NCI-H510A (cell line): ENCODE results near the gene CEP41.

ENCODE experiments used
- DNase-seq: peaks from one replicate; lab custom pipeline; 2025; lab: John Stamatoyannopoulos, UW

CEP41 gene

DNA sequence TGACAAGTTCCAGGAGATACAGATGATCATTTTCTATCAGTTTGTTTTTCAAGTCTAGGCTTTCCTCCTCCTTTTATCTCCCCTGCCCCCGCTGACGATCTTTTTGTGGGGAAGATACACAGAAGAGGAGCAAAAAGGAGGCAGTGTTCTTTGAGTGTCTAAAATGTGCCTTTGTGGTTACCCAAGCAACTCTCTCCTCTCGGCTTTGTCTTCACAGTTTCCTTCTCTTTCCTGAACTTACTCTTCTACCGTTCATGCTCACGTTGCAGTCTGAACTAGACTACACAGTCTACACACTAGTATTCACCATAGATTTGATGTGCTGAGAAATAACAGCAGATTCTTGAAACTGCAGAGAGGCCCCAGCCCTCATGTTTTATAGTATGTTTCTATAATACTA lies 23.6 kb downstream of the CEP41 start:
- no peak for DNase-seq

DNA sequence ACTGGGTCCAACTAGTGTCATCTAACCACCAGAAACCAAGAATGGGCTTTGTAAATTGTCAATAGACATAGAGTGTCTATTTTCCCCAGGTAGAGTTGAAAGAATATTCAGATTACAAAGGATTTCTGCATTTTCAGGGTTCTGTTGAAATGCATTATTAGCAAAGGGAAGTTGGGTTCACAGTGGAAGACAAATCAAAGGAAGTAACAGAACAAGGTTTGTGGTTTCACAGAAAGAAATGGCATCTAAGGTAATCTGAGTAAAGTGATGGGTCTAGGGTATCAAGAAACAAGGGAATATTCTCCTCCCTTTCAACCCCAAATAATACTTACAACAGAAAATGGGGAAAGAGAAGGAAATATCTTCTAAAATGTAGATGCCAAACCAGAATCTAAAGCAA lies 25.8 kb downstream of the CEP41 start:
- no peak for DNase-seq

DNA sequence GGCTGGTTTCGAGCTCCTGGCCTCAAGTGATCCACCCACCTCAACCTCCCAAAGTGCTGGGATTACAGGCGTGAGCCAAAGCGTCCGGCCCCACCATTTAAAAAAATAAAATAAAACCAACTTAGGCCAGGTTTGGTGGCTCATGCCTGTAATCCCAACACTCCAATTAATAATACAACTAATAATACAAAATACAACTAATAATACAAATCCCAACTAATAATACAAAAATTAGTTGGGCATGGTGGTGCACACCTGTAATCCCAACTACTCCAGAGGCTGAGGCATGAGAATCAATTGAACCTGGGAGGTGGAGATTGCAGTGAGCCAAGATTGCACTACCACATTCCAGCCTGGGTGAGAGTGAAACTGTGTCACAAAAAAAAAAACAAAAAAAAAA lies 27.6 kb downstream of the CEP41 start:
- no peak for DNase-seq

DNA sequence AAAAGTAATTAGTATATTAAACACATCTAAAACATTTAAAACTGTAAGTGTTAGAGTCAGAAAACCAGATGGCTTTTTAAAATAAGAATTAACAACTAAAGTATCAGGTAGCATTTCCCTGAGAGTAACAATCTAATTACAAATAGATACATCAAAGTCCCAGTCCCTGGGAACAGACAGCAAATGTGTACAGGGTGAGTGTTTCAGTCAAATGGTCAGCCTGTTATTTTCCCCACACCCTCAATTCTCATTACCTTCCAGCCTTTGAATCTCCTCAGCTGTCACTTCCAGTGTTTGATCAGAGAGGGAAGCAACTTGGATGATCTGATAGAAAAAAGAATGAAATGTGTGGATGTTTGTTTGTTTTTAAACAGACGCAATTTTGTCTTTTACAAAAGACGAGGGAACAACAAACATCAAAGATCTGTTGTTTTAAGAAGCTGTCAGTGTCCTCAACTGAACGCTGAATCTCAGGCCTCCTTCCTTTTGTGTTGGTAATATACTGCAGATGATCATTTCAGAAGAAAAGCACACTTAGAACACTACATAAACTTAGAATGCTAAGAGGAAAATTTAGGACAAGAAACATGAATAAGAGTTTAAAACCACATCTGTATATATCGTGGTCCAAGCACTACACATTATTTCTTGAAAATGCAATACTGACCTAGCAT lies 29.8 kb downstream of the CEP41 start:
- DNase-seq, result no peak

DNA sequence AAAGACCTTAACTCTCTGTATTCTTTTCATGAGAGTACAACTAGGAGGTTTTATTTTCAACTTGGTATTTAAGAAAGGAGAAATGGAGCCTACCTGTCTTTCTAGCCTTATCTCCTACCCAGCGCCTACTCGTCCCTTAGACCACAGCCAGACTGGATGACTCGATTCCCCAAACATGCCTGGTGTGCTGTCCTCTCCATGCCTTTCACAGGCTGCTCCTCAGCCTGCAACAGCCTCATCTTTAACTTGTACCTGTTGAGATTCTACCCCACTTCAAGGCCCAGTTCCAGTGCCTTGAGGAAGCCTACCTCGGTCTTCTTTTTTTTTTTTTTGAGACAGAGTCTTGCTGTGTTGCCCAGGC lies 31.1 kb downstream of the CEP41 start:
- no peak for DNase-seq

DNA sequence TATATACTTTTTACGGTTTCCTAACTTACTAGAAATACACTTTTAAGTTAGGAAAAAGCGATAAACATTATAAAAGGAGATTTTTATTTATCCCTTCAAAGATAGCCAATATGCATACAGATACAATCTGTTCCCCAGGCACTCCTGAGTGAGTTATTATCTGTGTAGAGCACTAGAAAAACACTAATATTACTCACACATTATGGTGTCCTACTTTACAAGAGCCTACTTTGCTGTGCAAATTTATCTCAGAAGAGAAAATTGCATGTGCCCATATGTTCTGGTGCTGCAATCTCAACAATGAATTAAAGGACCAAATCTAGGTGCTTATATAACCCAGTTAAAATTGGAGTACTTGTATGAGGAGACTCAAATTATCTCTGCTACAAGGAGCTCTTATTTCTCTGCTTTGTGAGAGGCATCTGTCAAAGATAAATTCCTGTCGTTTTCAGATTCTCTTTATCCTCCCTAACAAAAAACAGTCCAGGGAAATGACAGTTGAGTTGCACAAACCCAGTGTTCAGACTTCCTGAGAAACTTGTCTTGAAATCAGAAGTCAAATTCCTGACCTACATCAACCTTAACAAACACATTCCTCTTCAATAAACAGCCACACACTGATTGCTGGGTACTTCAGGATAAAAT lies 31.6 kb downstream of the CEP41 start:
- no peak for DNase-seq

DNA sequence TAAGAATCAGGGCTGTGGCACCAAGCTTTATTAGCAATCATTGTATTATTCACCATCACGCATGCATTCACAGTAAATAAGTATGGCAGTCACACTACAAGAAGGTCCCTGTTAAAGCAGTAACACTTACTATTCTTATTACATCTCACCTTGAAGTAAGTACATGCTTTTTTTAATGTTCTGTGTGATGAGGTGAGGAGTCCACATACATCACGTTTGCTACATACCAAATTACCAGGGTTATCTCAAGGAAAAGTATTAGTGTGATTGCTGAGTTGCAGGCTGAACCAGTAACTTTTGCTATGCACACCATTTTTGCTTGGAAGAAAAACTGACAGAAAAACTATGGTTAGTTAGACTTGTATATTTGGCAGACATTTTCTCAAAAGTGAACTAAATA lies 35.8 kb downstream of the CEP41 start:
- DNase-seq, result no peak

DNA sequence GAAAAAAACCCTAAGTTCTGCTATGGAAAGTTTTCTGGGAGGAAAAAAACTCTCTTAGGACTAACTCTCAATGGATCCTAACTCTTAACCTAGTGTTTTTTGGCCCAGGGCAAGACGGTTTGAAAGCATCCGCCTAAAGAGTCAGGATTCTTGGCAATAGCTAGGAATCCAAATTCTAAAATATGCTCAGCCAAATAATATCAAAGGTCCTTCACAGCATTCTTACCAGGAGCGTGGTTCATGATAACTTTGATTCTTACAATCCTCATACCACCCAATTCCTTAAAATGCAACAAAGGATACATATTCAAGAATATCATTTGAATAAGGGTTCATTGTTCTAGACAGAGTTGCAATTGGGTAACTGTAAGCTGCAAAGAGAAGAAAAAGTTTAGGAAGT lies 39.2 kb downstream of the CEP41 start:
- DNase-seq, result no peak

DNA sequence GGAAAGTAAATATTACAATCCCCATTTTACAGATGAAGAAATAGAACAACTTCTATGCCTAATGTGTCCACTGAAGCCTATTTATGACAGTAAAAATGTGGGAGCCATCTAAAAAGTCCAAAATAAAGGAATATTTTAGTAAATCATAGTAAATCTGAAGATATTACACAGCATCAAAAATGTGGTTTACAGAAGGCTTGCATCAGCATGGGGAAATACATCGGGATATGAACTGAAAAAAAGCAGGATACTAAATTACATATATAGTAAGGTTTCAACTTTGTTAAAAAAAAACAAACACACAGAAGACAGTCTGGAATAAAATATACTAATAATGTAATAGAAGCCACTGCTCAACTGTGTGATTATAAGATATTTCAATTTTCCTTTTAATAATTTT lies 39.7 kb downstream of the CEP41 start:
- DNase-seq, result no peak

DNA sequence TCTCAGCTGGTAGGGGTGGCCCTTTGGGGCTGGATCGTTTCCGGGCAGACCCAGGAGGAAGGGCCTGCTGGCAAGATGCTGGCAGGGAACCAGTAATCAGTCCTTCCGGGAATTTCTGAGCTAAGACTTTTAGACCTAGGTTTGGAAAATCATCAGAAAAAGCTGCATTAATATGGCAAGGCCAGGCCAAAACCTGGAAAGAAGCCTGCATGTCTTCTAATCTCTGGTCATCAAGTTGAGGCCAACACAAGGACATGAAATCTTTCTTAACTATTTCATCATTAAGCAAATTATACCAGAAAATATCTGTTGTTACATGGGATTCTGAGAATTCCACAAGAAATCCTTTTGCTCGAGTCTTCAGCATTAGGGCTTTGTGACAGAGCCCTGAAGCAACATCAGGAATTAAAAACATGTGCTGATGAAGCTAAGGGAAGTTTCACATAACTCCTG lies 40.7 kb downstream of the CEP41 start:
- no peak for DNase-seq

DNA sequence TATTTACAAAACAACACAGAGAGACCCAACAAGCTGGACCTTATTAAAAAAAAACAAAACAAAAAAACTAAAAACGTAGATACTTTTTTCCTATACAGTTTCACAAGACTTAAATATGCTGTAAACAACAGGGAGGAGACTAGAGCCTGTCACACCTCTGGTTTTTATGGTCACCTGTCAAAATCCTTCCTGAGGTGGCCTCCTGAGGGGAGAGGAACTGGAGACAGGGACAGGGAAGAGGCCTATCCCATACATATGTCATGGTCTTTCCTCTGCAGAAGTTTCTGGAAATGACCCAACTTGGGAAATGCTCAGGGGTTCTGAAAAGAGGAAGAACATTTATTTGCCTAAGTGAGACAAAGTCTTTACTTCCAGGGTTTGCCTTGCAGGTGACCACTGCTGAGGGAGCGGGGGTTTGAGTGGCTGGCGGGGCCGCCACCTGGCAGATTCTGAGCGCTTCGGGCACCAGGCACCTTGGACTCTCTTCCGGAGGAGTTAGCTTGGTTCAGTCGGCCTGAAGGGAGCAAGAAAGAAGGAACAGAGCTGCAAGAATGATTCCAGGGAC lies 42.2 kb downstream of the CEP41 start:
- no peak for DNase-seq

DNA sequence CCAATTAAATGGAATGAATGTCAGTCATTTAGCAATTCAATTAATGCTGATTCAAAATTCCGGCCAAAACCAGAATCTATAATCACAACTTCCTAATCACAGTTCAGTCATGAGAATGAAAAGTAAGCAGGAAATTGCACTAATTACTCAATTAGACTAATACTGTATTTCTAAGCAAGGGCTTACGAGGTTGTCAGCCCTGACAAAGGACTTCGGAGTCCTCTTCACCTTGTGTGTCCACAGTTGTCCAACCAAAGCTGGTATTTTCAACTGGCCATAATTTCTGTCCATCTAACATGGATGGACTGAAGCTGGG lies 43.1 kb downstream of the CEP41 start:
- no peak for DNase-seq

DNA sequence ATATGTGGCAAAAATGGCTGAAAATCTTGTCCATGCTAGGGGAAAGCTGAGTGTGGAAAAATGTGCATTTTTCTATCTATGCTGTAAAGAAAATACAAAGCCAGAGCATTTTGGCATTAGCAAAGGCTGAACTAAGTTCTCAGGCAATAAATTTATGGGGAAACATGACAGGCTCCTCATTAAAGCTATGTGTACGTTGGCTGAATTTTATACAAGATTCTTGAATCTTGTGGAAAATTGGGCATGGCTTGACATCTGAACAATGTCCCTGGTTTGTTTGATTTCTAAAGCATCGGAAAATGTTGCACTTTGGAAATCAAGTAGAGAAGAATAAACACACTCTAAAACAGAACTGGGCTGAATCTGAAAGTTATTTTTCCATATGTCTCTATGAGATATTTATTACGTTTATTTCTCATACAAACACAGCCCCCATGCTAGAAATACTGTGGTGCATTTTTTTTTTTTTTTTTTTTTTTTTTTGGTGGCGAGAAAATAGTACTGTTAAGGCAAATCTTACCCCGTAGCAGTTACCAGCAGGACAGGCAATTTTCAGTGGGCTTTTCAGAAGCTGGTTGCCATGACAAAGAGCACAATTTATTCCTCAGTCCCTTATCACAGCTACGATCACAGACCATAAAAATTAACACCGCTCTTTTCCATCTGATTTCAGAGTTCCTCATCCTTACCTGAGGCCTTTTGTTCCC lies 43.6 kb downstream of the CEP41 start:
- no peak for DNase-seq

DNA sequence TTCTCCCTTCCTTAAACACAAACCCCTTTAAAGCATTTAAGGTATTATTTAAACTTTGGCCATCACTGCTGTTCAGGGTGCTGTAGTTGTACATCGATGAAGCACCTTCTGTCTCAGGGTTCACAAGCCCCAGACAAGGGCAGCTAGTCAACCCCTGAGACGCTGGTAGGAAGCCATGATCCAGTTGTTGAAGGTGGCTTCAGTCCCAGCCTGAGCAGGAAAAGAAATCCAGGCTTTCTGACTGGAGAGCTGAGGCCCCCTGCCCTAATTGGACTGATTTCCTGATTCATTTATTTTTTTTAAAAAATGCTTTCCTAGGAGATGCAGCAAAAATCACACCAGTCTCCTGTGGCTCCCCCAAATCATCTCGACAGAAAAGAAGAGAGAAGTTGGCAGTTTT lies 44.7 kb downstream of the CEP41 start:
- DNase-seq, result no peak

DNA sequence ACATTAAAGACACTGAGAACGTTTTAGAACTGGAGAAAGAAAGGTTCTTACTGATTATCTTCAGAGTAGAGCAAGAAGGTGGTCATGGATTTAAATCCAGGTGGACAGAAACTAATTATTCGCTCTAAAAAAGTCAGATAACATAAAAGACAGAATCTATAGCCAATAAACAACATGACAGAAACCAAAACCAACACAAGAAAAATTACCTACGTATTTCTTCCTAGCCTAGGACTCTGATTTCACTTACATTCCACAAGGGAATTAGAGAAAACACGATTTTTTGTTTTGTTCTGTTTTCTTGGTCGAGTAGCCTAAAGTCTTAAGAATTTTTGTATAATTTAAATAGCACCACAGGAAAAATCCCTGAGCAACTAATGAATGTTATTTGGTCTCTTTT lies 45.4 kb downstream of the CEP41 start:
- no peak for DNase-seq

DNA sequence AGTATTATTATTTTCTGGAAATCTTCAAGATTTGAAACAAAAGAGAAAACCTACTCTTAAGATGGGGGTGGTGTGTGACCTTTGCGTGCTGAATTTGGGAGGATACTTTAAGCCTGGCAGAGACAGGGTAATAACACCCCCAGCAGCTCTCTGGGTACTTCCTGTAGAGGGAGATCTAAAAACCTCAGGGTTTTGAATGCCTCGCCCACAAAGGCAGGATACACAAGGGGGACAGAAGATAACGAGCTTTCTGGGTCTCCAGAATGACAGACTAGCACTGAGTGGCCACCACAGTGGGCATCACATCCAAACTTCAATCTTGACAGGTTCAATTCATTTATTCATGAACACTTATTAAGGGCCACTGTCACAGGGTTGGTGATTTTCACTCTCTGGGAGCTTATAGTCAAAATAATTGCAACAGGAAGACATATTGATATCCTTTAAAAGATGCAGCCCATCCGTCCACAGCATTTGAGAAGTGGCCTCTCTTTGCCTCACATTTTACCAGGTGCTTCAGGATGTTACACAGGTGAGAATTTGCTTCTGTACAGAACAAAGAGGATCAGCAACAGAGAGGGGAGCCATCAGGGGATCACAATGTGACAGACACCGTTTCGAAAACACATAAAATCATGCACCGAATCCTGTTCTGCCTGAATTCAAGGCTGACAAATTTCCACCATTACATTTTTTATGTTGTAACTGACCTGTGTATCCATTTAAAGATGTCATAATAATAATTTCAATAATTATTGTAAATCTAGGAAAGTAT lies 46.2 kb downstream of the CEP41 start:
- DNase-seq, result no peak

DNA sequence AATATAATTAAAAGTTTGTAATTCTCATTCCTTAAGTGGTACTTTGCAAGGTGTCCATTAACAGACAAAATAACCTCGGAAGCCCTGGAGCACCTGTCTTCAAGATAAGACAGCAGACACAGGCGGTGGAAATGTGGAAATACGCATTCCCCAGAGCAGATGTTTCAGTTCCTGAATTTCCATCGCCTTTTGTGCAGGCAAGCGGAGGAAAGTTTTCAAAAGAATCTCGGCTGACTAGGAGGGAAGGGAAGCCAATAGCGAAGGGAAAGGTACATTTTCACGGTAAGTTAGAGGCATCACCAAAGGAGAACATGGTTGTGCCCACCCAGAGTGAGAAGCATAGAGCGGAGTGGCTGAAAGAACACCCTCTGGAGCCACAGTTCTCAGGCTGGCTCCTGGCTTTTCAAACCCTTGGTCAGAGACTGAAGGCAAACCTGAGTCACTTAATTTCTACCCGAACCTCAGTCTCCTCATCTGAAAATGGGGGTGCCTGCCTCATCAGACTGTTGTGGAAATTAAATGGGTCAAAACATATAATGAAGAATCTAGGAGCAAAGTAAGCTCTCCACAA lies 46.9 kb downstream of the CEP41 start:
- DNase-seq, result no peak

DNA sequence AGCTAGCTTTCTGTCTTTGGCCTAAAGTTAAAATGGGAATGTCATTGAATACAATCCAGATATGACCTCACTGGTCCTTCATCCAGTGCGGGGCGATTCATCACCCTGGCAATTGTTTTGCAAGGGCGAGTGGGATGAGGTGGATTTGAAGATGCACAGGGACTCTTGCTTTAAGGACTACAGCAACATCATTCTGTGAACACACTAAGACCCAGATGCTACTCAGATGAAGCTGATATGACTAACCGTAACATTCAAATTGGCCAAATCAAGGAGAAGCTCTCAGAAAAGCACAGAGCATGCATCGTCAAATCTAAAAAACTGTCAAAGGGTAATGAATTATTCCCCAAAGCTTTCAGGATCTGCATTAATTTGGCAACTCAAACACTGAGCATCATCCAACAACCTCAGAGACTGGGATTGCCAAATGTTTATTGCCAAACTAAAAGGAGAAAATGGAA lies 47.7 kb downstream of the CEP41 start:
- no peak for DNase-seq

DNA sequence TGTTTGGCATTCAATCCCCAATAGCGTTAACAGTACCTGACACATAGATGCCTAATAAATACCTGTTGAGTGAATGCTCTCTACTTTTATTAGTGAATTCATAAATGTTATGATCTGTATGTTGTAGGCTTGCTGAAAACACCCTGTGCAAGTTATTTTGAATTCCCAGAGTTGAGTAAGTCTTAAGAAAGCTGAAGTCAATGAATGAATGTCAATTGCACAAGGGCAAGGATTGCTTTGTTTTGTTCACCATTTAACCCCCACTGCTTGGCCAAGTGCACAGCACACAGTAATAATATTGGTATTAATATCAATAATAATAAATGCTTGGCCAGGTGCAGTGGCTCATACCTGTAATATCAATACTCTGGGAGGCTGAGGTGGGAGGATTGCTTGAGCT lies 50.3 kb downstream of the CEP41 start:
- no peak for DNase-seq

DNA sequence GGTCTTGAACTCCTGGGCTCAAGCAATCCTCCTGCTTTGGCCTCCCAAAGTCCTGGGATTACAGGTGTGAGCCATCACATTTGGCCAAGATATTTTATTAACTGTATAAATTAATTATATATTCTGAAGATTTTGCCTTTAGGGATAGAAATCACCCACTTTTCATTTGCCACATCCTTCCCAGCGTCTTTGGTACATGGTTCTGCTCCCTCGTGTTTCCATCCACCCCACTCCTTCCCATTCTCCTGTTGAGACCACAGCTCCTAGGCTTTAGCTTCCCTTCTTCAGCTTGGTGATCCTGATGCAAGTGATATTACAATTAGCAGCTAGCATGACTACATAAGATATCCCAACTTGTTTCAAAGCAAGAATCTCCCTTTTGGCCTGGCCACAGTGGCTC lies 52.1 kb downstream of the CEP41 start:
- no peak for DNase-seq

DNA sequence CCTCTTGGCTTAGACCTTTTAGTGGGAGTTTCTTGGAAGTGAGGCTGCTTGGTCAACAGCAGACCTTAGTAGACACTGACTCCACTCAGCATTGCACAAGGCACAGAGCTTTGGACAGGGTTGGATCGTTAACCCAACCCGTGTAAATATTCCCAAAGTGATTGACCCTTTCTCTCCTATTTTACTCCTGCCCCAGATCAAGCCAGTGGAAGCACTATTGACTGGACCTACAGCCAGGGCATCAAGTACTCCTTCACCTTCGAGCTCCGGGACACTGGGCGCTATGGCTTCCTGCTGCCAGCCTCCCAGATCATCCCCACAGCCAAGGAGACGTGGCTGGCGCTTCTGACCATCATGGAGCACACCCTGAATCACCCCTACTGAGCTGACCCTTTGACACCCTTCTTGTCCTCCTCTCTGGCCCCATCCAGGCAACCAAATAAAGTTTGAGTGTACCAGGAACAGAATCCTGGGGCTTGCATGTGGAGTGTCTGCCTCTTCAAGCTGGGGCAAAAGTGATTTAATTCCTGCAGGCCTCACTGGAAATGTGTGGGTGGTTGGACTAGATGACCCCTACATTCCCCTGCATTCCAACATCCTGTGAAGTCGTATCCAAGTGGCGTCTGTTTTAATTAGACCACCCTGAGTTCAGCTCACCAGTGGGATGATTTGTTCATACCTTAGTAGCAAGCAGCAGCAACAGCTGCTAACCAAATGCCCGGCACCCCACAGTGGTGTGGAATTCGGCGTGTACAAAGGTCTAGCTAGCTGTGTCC lies 53.0 kb downstream of the CEP41 start:
- no peak for DNase-seq

DNA sequence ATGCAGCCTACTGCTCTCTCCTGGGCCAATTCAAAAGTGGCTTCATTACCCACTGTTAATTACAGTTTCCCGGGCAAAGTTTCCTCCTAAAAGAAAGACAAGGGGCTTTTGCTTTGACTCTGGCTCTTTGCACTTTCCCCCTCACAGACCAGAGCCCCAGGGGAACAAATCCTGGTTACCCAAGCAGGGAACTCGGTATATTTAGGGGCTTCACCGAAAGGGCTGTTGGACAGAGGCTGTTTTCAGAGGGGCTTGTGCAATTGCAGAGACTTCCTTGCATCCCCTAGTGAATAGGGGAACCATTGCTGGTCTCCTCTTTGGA lies 53.5 kb downstream of the CEP41 start:
- DNase-seq, result no peak
